Measurements from ENCODE around the gene FMNL2. TPM values are rescaled to one million over a fixed set of nuclear protein-coding genes. Genes with fewer than 3 reads are reported as not detected.

The FMNL2 gene
- total and polyA plus RNA-seq, 10 donors = 8.8 to 59.3 (median 33.5) TPM

DNA sequence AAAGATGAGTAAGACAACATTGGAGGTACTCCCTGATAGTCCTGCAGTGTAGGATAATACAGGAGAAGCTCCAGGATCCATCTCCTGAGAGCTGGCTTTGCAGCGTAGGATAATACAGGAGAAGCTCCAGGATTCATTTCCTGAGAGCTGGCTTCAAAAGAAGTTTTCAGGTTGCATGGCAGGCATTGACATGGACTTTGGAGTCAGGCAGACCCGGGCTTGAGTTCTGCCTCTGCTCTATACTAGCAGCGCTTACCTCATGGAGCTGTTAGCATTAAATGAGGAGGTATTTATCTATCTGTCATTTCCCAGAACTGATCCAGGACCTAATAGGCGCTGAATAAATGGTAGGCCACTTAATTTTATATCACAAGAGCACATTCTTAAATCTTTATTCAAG is 97.8 kb downstream of the FMNL2 start:
- Histone ChIP-seq H3K4me3 (no peak overlapping the region), H3K27ac (peak overlapping the region in 3 of 8 donors; percentile 11 to 43 (median 32)), H3K9me3 (no peaks in the 10 kb centered on the region), H3K36me3 (no peaks in the 10 kb centered on the region), H3K27me3 (replicated peaks in 1 of 7) (no peaks in the 10 kb centered on the region), H3K4me1 (peaks cover 0 to 37% (median 23%) of the 10 kb centered on the region in 6 donors)
- TF ChIP-seq POLR2A (IDR thresholded peaks at IDR 0.05) (no peak), POLR2AphosphoS5 (IDR thresholded peaks at IDR 0.05) (no peak)
- TF ChIP-seq, protein P1, sequence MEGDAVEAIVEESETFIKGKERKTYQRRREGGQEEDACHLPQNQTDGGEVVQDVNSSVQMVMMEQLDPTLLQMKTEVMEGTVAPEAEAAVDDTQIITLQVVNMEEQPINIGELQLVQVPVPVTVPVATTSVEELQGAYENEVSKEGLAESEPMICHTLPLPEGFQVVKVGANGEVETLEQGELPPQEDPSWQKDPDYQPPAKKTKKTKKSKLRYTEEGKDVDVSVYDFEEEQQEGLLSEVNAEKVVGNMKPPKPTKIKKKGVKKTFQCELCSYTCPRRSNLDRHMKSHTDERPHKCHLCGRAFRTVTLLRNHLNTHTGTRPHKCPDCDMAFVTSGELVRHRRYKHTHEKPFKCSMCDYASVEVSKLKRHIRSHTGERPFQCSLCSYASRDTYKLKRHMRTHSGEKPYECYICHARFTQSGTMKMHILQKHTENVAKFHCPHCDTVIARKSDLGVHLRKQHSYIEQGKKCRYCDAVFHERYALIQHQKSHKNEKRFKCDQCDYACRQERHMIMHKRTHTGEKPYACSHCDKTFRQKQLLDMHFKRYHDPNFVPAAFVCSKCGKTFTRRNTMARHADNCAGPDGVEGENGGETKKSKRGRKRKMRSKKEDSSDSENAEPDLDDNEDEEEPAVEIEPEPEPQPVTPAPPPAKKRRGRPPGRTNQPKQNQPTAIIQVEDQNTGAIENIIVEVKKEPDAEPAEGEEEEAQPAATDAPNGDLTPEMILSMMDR (IDR thresholded peaks at IDR 0.05 in 8 of 11, conservative IDR thresholded peaks at IDR 0.05 in 3 of 11) = no peak
- WGBS, 5 donors = 83 to 89% (median 86%) methylated on average over 4 of the region's 4 CpGs
- intact Hi-C loops (cut with DNase I; ENCODE audit: low total_unique reads) = no loop called here
- DNase-seq = no peak

GRCh38 chr2:152433289-152433688 is 98.3 kb downstream of the FMNL2 start:
- Histone ChIP-seq H3K9me3 (no peaks in the 10 kb centered on the region), H3K4me3 (no peak overlapping the region), H3K27me3 (replicated peaks in 1 of 7) (no peaks in the 10 kb centered on the region), H3K36me3 (no peaks in the 10 kb centered on the region), H3K27ac (peak overlapping the region in 2 of 8 donors; percentile 21 to 32), H3K4me1 (peaks cover 0 to 37% (median 23%) of the 10 kb centered on the region in 6 donors)
- WGBS, 5 donors = 77 to 90% (median 84%) methylated on average over 1 of the region's 1 CpG
- TF ChIP-seq POLR2A (IDR thresholded peaks at IDR 0.05) (no peak), POLR2AphosphoS5 (IDR thresholded peaks at IDR 0.05) (no peak)
- TF ChIP-seq, protein P1 (IDR thresholded peaks at IDR 0.05 in 8 of 11, conservative IDR thresholded peaks at IDR 0.05 in 3 of 11) = no peak
- DNase-seq = no peak
- intact Hi-C loops (cut with DNase I; ENCODE audit: low total_unique reads) = no loop called here

GRCh38 chr2:152433791-152434190 is 98.8 kb downstream of the FMNL2 start:
- 40 to 78% (median 71%) methylated on average over 2 of the region's 2 CpGs for WGBS, 5 donors
- H3K4me1 ChIP-seq = peaks cover 0 to 37% (median 23%) of the 10 kb centered on the region in 6 donors
- peak overlapping the region in 1 of 8 donors; percentile 21 for H3K27ac ChIP-seq
- H3K4me3 ChIP-seq = no peak overlapping the region
- H3K9me3 ChIP-seq = no peaks in the 10 kb centered on the region
- no peak for DNase-seq
- TF ChIP-seq POLR2A (IDR thresholded peaks at IDR 0.05) (no peak), POLR2AphosphoS5 (IDR thresholded peaks at IDR 0.05) (no peak)
- TF ChIP-seq, protein P1 (IDR thresholded peaks at IDR 0.05 in 8 of 11, conservative IDR thresholded peaks at IDR 0.05 in 3 of 11) = no peak
- H3K36me3 ChIP-seq = no peaks in the 10 kb centered on the region
- intact Hi-C loops (cut with DNase I; ENCODE audit: low total_unique reads) = no loop called here
- no peaks in the 10 kb centered on the region for H3K27me3 ChIP-seq (replicated peaks in 1 of 7)

GRCh38 chr2:152434395-152435182 is 99.6 kb downstream of the FMNL2 start:
- Histone ChIP-seq H3K27me3 (replicated peaks in 1 of 7) (no peaks in the 10 kb centered on the region), H3K9me3 (no peaks in the 10 kb centered on the region), H3K4me3 (no peak overlapping the region), H3K36me3 (no peaks in the 10 kb centered on the region), H3K4me1 (peaks cover 0 to 37% (median 20%) of the 10 kb centered on the region in 6 donors), H3K27ac (no peak overlapping the region)
- intact Hi-C loops (cut with DNase I; ENCODE audit: low total_unique reads) = no loop called here
- no peak for TF ChIP-seq POLR2A (IDR thresholded peaks at IDR 0.05)
- 92 to 100% (median 93%) methylated on average over 1 of the region's 1 CpG for WGBS, 5 donors
- no peak for DNase-seq

Measured in spleen (tissue), 11 donors.